Prostate gland (tissue), 2 donors: Measurements from ENCODE around the gene SND1. TPM values are rescaled to one million over a fixed set of nuclear protein-coding genes. Genes with fewer than 3 reads are reported as not detected.

Source experiments
- DNase-seq: peaks from one replicate; pipeline ENCODE4 v3.0.0-alpha.2; 2019; ENCODE audit warnings: low spot score
- H3K27ac ChIP-seq, 2 donors: fragments of 200-600 bp; sonication (generic); 2 replicates each; pipeline ENCODE4 v1.5.1; 2017 to 2019
- H3K27me3 ChIP-seq: fragments of 200-600 bp; sonication (generic); replicated peaks from 2 replicates; pipeline ENCODE4 v1.5.1; 2019; ENCODE audit not compliant: insufficient read depth
- H3K36me3 ChIP-seq, 2 donors: fragments of 200-600 bp; sonication (generic); 1 replicate in 1 of 2; 2 replicates in 1 of 2; pipeline versions ENCODE4 v1.5.1 to v1.8.1; 2017 to 2019
- H3K4me1 ChIP-seq: fragments of 200-600 bp; sonication (generic); replicated peaks from 2 replicates; pipeline ENCODE4 v1.5.1; 2019
- H3K4me3 ChIP-seq, 2 donors: fragments of 200-600 bp; sonication (generic); 2 replicates each; pipeline ENCODE4 v1.5.1; 2017 to 2019
- H3K9me3 ChIP-seq: fragments of 200-600 bp; sonication (generic); 2 replicates; pipeline ENCODE4 v1.5.1; 2017
- POLR2A ChIP-seq: fragments of 450-650 bp; IDR thresholded peaks from one replicate; pipeline ENCODE4 v1.6.1; 2016; ENCODE audit warnings: antibody characterized with exemption, mild to moderate bottlenecking
- POLR2AphosphoS5 ChIP-seq: sonication (generic); formaldehyde crosslinking; IDR thresholded peaks from one replicate; pipeline ENCODE4 v1.6.1; 2017; ENCODE audit warnings: antibody characterized with exemption
- WGBS: methylation state at CpG from one replicate; pipeline ENCODE4 v1.1.5; 2018; 5-methylcytosine and 5-hydroxymethylcytosine counted together
- intact Hi-C: fragments of 100-400 bp; cut with DNase I; formaldehyde crosslinking; loops from one replicate; pipeline ENCODE4 v1.14.2; 2022
- total RNA-seq, 2 donors: library from RNA; depleted of rRNA; stranded (reverse); fragments of >200 nt; gene quantifications; one replicate each; pipeline ENCODE4 v1.1.0, GENCODE V29; 2016
- TF ChIP-seq, protein P1 (sequence below), 4 experiments: fragments of 200-600 bp in 2 of 4; fragments of 450-650 bp in 2 of 4; sonication (generic) in 2 of 4; IDR thresholded peaks; 1 replicate in 3 of 4; 2 replicates in 1 of 4; pipeline ENCODE4 v1.5.1; 2016 to 2019; ENCODE audit warnings: antibody characterized with exemption in 4 of 4, mild to moderate bottlenecking in 2 of 4, moderate library complexity in 2 of 4

Gene SND1
- total RNA-seq, 2 donors from 2014 or later: 175 to 190 TPM

DNA sequence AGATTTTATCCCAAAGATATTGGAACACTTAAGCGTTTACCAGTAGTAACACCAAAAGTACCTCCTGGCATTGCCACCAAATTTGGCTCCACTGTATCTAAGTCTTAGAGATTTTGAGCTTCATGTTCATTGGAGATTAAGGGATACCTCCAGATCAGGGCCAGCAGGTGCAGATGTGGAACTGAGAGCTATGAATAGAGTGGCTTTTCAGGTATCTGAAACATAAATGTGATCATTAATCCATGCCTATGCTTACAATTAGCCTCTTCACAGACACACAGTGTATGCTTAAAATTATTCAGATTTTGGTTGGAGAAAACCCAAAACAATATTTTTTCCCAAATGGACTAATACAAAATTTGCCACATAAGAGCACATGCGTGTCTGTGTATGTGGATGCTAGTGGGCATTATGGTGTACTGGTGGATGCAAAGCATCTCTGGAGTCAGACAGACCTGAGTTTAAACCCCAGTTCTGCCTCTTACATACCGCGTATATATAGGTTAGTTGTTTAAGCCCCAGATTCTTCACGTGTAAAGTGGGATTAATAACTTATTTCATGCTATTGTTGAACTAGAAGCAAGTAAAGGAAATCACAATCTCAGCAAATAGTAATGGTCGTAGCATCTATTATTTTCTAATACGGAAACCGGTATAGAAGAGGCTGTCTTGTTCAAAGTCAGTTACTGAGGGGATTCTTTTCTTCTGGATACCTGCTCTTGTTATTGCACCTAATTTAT, 386.1 kb downstream of the SND1 start:
- 97% methylated on average over 8 of the region's 8 CpGs for WGBS
- DNase-seq: no peak
- Histone ChIP-seq H3K9me3 (no peaks in the 10 kb centered on the region), H3K4me1 (no peaks in the 10 kb centered on the region), H3K27ac (no peak overlapping the region), H3K4me3 (no peak overlapping the region), H3K27me3 (no peaks in the 10 kb centered on the region), H3K36me3 (no peaks in the 10 kb centered on the region)
- intact Hi-C loops: loop anchor here (10.0 kb wide), 2 partner anchors 167 to 453 kb away; partner anchors contain the start of genes ARF5 and GCC1
- no peak for TF ChIP-seq POLR2A
- TF ChIP-seq, protein P1, sequence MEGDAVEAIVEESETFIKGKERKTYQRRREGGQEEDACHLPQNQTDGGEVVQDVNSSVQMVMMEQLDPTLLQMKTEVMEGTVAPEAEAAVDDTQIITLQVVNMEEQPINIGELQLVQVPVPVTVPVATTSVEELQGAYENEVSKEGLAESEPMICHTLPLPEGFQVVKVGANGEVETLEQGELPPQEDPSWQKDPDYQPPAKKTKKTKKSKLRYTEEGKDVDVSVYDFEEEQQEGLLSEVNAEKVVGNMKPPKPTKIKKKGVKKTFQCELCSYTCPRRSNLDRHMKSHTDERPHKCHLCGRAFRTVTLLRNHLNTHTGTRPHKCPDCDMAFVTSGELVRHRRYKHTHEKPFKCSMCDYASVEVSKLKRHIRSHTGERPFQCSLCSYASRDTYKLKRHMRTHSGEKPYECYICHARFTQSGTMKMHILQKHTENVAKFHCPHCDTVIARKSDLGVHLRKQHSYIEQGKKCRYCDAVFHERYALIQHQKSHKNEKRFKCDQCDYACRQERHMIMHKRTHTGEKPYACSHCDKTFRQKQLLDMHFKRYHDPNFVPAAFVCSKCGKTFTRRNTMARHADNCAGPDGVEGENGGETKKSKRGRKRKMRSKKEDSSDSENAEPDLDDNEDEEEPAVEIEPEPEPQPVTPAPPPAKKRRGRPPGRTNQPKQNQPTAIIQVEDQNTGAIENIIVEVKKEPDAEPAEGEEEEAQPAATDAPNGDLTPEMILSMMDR (IDR thresholded peaks at IDR 0.05): no peak

DNA sequence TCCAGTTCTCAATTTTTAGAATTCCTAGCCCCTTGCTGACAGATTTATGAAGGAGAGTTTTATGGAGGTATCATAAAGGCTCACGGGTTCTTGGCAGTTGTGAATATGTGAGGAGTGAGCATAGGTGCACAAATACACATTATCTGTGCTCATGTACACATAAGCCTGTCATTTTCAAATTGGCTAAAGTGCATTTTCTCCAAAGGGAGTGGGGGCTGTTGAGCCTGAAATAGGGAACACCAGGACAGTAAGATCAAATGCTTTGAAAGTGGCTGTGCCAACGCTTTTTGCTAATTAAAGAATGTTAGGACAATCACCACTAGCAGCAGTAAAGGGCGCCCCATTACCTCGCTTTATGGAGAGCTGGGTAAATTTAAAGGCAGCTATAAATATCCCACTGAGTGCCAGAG, 387.6 kb downstream of the SND1 start:
- Histone ChIP-seq H3K27me3 (no peaks in the 10 kb centered on the region), H3K4me1 (no peaks in the 10 kb centered on the region), H3K9me3 (no peaks in the 10 kb centered on the region), H3K4me3 (no peak overlapping the region), H3K36me3 (no peaks in the 10 kb centered on the region), H3K27ac (no peak overlapping the region)
- WGBS: 55% methylated on average over 4 of the region's 4 CpGs
- TF ChIP-seq POLR2AphosphoS5 (no peak), POLR2A (no peak)
- TF ChIP-seq, protein P1 (IDR thresholded peaks at IDR 0.05): no peak
- DNase-seq: no peak
- intact Hi-C loops: loop anchor here (10.0 kb wide), 2 partner anchors 165 to 455 kb away; partner anchors contain the start of genes ARF5 and GCC1

DNA sequence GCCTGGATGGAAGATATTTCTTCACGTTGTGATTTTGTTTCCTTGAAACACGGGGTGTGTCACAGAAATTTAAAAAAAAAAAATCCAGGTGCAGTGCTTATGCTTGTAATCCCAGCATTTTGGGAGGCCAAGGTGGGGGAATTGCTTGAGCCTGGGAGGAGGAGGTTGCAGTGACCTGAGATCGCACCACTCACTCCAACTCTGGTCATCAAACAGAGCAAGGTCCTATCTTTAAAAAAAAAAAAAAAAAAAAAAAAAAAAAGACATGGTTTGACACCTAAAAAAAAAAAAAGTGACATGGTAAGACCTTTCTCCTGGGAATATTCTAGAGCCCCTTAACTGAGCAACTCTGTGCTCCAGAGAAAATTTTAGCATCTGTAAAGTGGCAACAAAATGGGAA, 388.2 kb downstream of the SND1 start:
- no peaks in the 10 kb centered on the region for H3K4me1 ChIP-seq
- WGBS: 74% methylated on average over 3 of the region's 3 CpGs
- no peak overlapping the region for H3K27ac ChIP-seq
- no peak overlapping the region for H3K4me3 ChIP-seq
- no peak for TF ChIP-seq POLR2A
- TF ChIP-seq, protein P1 (IDR thresholded peaks at IDR 0.05): no peak
- TF ChIP-seq POLR2AphosphoS5: no peak
- no peaks in the 10 kb centered on the region for H3K9me3 ChIP-seq
- intact Hi-C loops: no loop called here
- no peak for DNase-seq
- H3K27me3 ChIP-seq: no peaks in the 10 kb centered on the region
- H3K36me3 ChIP-seq: no peaks in the 10 kb centered on the region

DNA sequence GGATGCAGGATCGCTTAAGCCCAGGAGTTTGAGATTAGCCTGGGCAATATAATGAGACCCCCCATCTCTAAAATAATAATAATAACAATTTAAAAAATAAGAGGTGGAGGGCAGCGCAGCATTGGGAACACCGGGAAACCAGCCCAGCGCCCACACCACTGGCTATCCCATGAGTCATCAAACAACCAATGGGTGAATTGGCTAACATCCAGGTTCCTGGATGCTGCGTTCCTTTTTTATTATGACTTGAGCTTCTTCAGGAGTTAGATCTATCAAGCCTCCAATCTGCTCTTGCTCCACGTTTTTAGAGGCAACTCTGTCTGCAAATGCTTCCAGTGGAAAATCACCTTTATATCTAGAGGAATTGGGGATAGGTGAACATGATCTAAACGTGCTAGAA, 389.2 kb downstream of the SND1 start:
- WGBS: 47% methylated on average over 7 of the region's 7 CpGs
- intact Hi-C loops: no loop called here
- H3K36me3 ChIP-seq: no peaks in the 10 kb centered on the region
- no peaks in the 10 kb centered on the region for H3K9me3 ChIP-seq
- H3K27ac ChIP-seq: no peak overlapping the region
- DNase-seq: no peak
- no peaks in the 10 kb centered on the region for H3K4me1 ChIP-seq
- TF ChIP-seq POLR2A: no peak
- TF ChIP-seq POLR2AphosphoS5: peak; percentile 5
- H3K4me3 ChIP-seq: no peak overlapping the region
- no peaks in the 10 kb centered on the region for H3K27me3 ChIP-seq

DNA sequence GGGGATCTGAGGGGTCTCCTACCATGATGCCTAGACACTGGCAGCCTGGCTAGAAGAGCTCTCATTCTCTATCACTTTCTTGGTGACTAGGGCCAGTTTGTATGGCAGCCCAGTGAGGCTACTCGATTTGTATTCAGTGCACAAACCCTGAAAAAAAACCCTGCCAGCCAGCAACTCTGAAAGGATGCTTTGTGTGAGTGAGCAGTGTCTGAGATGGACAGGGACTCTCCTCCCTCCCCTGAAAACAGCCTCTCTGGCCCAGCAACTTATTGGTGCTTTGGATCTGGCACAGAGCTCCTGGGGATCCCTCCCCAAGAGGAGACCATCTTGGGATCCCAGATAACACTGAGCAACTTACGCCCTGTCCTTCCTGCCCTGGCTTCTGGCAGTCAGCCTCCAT, 390.0 kb downstream of the SND1 start:
- Histone ChIP-seq H3K27me3 (no peaks in the 10 kb centered on the region), H3K4me3 (no peak overlapping the region), H3K9me3 (no peaks in the 10 kb centered on the region), H3K36me3 (no peaks in the 10 kb centered on the region), H3K27ac (no peak overlapping the region), H3K4me1 (no peaks in the 10 kb centered on the region)
- intact Hi-C loops: no loop called here
- DNase-seq: no peak
- WGBS: 86% methylated on average over 2 of the region's 2 CpGs
- TF ChIP-seq, protein P1 (IDR thresholded peaks at IDR 0.05): no peak
- TF ChIP-seq POLR2AphosphoS5 (no peak), POLR2A (no peak)
